Activated CD4-positive, alpha-beta T cell treated with anti-CD3 and anti-CD28 coated beads for 1 hour (primary cell): ENCODE data around the gene ANKRD2.
A peak's percentile ranks its signal among the peaks of the same experiment; 100 is the strongest.
"Not testable (repeated sequence)": the region's sequence is repeated elsewhere in the genome, so short reads cannot be mapped to it uniquely, and the experiment has no call there.

ENCODE experiments used
- DNase-seq: peaks from one replicate; pipeline ENCODE4 v3.0.0-alpha.2; 2020

The ANKRD2 gene, protein sequence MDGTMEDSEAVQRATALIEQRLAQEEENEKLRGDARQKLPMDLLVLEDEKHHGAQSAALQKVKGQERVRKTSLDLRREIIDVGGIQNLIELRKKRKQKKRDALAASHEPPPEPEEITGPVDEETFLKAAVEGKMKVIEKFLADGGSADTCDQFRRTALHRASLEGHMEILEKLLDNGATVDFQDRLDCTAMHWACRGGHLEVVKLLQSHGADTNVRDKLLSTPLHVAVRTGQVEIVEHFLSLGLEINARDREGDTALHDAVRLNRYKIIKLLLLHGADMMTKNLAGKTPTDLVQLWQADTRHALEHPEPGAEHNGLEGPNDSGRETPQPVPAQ

DNA sequence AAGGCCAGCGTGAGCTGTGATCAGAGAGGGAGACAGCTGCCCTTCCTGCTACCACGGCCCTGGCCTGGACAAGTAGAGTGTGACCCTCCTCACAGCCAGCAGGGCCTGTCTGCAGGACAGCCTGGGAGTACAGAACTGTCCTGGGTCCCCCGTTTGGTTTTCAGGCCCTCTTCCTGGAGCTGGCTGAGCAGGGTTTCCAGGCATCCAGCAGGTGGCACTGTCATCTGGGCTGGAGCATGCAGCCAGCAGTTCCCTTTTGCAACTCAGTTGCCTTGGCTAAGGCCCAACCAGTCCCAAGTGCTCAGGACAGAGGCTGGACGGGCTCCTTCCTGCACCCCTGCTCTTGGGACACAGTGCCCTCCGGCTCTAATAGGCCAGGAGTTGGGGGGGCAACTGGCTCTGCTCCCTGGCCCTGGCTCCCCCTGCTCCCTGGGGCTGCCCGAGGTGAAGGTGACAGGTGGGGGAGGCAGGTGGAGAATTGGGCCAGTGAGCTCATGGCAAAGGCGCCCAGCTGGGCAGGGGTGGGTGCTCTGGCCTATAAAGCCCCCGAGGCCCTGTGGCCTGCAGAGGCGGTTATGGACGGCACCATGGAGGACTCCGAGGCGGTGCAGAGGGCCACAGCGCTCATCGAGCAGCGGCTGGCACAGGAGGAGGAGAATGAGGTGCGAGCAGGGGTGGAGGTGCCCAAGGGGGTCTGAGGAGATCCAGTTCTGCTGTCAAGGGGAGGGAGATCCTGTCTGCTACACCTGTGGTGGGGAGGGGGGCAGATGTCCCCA is at the start of gene ANKRD2:
TSS of gene ANKRD2 (plus strand) at position 566 of the 776 bp plus-strand sequence. CDS start at position 576, 10 bp downstream.
- DNase-seq = peak; percentile 19

DNA sequence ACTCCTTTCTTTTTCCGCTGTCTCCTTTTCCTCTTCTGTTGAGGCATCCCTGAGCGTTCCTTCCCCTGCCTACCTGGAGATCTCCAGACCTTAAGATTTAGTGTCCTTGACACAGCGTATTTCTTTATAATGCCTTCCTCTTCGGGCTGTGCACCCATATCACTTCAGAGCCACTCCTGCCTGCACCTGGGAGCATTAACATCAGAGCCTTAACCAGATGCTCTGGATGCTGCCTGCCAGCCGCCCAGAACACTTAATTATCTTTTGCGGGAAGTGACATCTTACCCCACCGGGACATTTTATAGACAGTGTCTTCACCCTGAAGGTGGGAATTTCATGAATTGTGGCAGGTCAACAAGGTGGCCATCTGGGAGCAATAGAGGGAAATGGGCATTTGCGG is 49.6 kb upstream of the ANKRD2 start:
- no peak for DNase-seq

DNA sequence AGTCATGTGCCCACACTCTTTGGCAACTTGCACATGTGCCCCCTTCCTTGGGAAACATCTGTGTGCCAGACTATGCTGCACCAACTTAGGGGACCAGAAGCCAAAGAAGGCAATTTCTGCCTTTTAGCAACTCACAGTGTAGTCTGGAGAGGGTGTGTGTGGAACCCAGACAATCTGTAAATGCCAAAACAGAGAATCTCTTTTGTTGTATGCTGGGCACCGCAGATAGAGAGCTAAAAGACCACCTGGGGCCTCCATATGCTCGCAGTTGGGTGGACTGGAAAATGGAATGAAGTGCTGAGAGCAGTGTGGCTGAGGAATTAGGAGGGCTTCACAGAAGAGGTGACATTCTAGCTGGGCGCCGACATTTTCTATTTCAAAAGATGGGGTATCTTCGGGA is 47.5 kb upstream of the ANKRD2 start:
- no peak for DNase-seq

DNA sequence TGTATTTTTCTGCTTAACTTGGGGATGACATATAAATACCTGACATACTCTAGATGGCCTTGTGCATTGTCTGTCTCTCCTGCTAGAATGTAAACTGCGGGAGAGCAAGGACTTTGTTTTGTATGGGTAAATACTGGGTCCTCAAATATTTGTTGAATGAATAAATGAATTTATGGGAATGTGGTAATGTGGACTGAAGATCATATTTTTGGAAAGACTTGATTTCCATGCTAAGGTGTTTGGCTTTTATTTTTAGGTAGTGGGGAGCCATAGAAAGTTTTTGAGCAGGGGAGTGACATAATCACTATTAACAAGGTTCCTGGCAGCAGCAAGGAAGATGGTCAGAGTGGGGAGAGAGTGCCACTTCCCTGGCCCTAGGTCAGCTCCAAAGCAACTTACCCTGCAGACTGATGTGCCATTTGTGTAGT is 46.9 kb upstream of the ANKRD2 start:
- DNase-seq = no peak

DNA sequence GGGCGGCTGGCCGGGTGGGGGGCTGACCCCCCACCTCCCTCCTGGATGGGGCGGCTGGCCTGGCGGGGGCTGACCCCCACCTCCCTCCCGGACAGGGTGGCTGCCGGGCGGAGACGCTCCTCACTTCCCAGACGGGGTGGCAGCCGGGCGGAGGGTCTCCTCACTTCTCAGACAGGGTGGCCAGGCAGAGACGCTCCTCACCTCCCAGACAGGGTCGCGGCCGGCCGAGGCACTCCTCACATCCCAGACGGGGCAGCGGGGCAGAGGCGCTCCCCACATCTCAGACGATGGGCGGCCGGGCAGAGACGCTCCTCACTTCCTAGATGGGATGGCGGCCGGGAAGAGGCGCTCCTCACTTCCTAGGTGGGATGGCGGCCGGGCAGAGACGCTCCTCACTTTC is 43.7 kb upstream of the ANKRD2 start:
- not testable (repeated sequence) for DNase-seq

DNA sequence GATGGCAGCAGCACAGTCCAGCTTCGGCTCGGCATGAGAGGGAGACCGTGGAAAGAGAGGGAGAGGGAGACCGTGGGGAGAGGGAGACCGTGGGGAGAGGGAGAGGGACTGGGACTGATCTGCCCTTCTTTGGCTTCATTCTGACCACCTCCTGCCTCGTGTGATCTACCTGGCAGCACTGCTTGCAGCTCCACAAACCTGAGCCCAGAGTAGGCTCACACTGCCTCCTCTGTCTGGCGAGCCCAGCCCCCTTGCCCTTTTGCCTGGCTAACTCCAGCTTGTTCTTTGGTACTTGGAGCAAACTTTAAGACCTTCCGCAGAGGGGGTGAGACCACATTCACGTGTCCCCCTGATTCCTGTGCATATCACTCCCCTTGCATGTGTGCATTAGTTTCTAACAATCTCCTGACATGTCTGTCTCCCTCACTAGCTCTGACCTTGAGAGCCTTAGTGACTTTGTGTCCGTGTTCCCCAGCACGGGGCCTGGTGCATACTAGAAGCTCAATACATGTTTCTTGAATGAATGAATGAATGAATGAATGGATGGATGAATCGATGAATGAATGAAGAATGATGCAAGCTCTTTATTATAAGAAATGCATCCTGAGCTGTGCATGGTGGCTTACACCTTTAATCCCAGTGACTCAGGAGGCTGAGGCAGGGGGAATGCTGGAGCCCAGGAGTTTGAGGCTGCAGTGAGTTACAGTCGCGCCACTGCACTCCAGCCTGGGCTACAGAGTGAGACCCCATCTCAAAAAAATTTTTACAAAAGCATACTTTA is 42.7 kb upstream of the ANKRD2 start:
- no peak for DNase-seq

DNA sequence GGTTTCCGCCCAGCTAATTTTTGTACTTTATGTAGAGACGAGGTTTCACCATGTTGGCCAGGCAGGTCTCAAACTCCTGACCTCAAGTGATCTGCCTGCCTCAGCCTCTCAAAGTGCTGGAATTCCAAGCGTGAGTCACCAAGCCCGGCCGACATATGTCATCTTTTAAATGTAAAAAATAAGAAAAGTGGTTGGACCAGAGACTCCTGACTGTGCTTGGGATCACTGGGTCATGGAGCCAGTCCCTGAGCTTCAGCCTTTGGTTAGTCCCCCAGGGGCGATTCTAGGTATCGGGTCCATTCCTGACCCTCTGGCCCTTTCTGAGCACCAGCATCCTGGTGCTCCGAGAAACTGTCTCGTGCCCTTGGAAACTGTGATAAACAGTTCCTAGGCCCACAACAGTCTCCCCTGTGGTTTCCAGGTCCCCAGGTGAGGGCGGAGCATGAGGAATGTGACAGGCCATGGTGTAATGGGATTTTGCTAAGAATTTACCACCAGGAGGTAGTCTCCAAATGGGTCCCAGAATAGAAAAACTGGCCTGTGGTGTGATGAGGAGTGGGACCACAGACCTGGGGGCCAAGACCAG is 41.1 kb upstream of the ANKRD2 start:
- no peak for DNase-seq

DNA sequence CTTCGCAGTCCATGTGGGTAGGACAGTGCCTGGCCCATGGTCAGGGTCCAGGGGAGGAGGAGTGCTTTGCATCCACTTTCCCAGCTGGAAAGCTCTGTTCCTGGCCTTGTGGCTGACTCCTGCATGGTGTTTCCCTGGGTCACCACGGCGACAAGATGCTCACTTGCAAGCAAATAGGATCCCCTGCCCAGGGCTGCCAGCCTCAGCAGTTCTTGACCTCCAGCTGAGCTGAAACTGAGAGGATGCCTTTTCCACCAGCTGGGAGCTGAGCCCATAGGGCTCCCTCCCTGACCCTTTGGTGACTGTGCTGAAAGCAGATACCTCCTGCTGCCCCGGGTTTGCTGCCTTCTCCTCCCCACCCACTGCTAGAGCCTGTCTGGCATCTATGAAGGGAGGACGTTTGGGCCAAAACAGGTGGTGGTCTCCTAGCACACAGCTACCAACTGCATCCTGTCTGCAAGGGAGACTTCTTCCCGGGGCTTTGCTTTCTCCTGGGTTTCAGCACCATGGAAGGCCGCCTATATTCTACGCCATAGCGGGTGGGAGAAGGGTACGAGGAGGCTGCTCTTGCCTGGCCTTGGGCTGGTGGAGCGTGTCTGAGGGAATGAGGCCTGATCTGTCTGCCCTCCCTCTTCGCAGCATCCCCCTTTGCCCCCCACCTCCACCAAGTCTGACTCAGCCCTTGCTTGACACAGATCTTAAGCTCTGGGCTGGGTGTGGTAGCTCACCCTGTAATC is 39.5 kb upstream of the ANKRD2 start:
- DNase-seq = no peak

DNA sequence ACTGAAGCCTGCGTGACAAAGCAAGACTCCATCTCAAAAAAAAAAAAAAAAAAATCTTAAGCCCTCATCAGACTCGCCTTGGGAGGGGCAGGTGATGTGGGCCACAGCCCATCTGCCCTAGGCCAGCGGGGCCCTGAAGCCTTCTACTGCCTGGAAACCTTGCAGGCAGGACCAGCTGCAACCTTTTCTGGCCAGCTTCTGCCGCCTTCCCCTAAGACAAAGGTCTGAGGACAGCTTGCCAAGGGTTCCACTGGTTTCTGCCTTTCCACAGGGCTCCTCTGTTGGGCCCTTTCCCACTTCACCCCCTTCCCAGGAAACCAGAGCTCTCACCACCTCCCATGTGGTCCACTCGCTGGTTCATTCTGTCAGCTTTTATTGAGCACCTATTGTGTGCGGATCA is 38.7 kb upstream of the ANKRD2 start:
- DNase-seq = no peak

DNA sequence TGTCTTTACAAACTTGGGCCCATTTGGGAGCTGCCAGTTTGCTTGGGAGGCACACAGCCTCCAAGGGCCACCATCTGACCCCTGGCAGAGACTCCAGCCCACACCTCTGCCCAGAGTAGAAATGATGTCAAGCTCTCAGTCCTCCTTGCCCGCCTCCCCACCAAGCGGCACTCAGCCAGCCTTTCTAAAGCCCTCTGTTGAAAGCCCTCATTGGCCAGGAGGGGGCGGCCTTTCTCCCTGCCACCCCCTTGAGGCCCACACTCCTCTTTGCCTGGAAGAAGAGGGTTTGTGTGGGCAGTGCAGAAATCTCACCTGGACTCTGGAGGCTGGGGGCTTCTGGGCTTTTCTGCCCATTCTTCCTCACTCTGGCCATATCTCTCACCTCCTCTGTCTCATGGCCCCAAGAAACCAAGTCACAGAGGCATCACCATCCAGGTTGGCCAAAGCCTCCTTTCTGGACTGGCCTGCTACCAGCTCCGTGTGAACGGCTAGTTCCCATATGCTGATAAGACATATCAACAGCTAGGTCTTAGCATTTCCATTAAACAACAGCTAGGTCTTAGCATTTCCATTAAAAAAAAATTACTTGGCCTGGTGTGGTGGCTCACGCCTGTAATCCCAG is 37.7 kb upstream of the ANKRD2 start:
- no peak for DNase-seq

DNA sequence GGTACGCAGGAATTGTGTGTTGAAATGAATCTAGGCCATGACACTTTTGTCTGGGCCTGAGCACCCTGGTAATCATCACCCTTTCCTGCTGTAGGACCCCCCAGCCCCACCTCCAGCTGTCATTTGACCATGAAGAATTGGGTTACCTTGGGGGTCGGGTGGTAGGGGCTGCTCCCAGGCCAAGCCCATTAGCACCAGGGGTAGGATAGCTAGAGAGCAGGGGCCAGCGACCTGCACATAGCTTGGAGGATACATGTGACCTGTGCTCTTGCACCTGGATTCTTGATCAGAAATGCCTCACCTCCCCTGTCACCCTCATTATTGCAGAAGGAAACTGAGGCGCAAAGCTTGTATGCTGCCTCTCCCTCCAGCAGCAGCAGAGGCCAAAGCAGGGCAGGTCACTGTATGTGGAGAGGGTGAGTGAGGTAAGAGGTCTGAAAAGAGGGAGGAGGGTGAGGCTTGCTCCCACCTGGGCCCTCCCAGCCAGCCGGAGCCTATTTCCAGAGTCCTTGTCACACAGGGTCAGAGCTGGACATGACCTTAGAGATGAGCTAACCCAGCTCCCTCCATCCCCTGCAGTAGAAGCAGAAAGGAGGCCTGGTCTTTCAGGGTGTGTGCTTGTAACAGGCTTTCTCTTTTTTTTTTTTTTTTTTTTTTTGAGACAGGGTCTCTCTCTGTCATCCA is 35.3 kb upstream of the ANKRD2 start:
- no peak for DNase-seq

DNA sequence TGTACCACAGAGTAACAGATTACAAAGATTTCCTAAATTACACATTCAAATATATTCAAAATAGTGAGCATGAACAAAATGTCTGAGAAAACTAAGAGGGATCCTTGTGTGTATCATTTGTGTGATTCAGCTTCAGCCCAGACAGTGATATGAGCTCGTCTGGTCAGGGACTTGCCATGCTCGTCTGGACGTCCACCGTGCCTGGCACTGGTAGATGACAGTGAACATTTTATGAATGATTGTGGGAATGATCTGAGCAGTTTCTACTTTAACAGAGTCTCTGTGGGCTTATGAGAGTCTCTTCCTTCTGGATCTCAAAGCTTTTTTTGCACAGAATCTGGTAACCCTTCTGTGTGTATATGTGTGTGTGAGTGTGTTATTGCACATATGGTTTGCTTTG is 34.2 kb upstream of the ANKRD2 start:
- no peak for DNase-seq

DNA sequence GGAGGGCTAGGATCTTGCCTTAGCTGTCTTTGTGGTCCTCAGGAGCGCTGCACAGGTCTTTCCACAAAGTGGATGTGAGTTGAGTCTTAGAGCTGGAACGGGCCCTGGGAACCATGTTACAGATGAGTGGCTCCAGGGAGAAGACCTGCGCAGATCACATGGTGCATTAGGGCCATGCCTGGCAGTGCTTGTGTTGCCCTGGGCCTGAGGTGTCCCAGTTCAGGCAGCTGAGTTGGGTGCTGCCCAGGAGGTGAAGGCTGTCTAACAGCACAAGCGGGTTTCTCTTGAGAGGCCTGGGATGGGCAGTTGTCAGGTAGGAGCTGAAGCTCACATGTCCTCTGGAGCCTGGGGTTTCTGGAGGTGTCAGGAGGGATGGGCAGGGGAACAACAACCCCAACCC is 33.7 kb upstream of the ANKRD2 start:
- DNase-seq = no peak

DNA sequence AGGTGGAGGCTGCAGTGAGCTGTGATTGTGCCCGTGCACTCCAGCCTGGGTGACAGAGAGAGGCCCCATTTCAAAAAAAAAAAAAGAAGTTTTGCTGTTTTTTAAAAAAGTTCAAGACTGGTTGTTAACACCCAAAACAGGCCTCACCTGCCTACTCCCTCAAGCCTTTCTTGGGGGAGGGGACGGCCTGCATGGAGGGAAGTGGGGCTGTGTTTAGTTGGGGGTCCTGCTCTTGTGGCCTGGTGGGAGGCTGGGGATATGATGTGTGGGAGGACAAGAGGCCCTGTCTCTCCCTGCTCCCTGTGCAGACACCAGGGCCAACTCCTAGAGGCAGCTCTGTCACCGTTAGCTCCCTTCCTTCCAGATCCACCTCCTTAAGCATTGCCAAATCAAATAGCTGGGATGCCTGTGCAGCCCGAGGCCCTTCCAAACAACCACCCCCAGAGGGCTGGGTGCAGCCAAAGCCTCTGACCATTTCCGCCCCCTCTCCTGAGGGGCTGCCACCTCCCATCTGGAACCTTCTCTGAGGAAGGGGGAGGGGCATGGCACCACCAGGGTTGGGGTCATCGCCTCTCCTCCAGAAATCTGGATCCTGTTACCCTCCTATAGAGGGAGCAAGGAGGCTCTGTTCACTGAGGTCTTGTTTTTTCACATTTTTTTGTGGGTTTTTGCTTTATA is 32.9 kb upstream of the ANKRD2 start:
- no peak for DNase-seq

DNA sequence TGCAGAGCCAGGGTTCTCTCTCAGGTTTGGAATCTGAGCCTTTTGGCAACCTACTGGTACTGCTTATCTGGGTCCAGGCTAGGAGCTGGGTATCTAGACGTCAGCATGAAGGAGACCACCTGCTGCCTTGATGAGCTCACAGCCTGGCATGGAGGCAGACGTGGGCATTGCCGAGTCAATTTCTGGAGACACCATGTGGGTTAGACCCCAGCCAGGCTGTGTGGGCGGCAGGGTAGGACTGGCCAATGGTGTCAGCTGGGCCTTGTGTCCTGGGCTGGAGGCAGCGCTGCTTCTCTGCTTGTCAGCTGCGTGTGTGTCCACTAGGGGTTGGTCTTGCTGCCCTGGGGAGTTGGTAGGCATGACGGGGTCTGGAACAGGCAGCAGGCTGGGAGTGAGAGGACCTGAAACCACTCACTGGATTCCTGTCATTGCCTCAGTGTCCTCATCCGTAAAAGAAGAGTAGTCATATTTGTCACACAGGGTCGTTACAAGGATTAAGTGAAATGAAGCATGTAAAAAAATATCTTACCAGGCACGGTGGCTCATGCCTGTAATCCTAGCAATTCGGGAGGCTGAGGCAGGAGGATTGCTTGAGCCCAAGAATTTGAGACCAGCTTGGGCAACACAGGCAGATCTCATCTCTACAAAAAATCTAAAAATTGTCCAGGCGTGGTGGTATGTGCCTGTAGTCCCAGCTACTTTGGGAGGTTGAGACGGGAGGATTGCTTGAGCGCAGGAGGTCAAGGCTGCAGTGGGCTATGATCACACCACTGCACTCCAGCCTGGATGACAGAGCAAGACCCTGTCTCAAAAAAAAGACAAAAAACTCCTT is 31.7 kb upstream of the ANKRD2 start:
- no peak for DNase-seq

DNA sequence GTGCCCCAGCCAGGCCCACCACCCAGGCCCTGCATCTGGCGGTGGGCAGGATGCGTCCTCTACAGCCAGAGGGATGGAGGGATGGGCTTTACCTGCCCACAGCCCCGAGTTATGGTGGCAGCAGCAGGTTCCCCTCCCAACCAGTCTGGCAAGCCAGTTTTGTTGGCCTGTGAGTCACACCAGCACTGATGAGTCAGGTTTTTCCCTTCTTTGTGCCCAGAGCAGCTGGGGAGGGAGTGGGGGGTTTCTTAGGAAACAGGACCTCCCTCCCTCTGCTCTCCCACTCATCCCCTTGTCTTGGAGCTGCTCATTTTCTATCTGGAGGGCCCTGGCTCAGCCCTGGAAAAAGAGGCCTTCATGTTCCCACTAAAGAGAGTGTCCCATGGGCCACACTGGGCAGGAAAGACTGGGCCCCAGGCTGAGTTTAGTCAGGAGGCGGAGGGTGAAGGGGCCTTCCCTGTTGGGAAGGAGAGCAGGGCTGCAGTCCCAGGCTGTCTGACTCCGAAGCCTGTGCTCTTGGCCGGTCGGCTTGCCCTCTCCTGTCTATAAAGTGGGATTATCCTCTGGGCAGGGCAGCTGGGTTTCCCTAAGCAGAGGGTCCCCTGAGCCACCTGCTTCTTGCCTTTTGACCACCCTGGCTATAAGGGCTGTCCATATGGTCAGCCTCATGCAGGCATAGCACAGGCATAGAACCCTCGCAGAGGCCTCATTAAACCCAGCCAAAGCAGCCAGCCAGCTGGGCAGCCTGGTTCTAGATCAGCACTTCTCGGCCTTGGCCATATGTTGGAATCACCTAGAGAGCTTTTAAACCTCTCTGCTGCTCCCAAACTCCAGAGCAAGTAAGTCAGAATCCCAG is 30.2 kb upstream of the ANKRD2 start:
- peak; percentile 17 for DNase-seq

DNA sequence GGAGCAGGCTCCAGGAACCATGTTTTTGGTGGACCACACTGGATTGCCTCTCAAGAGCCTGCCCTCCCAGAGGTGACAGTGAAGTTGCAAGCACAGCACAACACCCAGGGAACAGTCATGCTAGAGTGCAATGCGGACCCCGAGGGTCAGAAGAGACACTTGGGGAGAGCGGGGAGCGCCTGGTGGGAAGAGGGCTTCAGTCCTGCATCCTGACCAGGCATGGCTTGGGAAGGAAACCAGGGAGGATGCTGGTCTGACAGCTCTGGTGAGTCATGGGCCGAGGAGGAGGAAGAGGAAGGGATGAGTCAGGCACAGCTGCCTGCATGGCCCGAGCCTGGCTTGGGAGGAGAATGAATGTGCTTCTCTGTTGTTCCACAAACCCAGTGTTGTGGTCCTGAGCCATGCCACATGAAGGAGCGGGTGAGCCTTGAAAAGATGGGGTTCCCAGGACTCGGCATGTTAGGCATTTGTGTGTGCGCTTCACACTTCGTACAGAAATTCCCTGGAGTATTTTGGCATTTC is 29.5 kb upstream of the ANKRD2 start:
- peak; percentile 16 for DNase-seq

DNA sequence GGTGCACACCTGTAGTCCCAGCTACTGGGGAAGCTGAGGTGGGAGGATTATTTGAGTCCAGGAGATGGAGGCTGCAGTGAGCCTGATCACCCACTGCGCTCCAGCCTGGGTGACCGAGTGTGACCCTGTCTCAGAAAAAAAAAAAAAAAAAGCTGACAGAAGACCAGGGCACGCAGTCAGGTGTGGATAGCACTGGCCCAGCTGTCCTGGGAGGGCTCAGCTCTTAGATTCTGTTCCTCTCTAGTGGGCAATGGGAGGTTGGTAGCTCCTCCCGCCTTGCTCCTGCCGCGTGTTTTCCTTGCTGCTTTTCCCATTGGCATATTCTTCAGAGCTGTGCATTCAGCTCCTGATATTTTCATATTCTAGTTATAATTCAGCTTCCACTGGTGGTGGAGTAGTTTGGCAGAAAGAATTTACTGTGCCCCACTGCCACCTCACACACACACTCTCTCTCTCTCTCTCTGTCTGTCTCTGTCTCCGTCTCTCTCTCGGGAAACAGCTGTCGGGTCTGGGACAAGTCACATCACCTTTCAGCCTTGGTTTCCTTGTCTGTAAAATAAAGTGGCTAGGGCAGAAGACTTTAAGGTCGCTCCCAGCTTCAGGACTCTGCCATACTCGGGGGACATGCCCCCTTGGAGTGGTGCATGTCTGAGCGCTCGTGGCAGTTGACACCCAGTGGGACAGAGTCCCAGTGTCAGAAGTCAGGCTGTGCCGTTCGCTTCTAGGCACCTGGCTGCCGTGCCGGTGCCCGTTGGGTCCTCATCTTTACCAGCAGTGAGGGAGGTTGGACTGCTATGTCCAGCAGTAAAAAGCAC is 25.9 kb upstream of the ANKRD2 start:
- DNase-seq = no peak
